ENCODE results near the gene SLC8A2. TPM values are rescaled to one million over a fixed set of nuclear protein-coding genes. Genes with fewer than 3 reads are reported as not detected.

SLC8A2 gene
- total and polyA plus RNA-seq, 2 experiments from 2014 or later = 0.86 to 10.0 TPM

- TF ChIP-seq, protein P1, sequence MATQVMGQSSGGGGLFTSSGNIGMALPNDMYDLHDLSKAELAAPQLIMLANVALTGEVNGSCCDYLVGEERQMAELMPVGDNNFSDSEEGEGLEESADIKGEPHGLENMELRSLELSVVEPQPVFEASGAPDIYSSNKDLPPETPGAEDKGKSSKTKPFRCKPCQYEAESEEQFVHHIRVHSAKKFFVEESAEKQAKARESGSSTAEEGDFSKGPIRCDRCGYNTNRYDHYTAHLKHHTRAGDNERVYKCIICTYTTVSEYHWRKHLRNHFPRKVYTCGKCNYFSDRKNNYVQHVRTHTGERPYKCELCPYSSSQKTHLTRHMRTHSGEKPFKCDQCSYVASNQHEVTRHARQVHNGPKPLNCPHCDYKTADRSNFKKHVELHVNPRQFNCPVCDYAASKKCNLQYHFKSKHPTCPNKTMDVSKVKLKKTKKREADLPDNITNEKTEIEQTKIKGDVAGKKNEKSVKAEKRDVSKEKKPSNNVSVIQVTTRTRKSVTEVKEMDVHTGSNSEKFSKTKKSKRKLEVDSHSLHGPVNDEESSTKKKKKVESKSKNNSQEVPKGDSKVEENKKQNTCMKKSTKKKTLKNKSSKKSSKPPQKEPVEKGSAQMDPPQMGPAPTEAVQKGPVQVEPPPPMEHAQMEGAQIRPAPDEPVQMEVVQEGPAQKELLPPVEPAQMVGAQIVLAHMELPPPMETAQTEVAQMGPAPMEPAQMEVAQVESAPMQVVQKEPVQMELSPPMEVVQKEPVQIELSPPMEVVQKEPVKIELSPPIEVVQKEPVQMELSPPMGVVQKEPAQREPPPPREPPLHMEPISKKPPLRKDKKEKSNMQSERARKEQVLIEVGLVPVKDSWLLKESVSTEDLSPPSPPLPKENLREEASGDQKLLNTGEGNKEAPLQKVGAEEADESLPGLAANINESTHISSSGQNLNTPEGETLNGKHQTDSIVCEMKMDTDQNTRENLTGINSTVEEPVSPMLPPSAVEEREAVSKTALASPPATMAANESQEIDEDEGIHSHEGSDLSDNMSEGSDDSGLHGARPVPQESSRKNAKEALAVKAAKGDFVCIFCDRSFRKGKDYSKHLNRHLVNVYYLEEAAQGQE (IDR thresholded peaks at IDR 0.05; ENCODE audit: unreplicated experiment) = no peak
- TF ChIP-seq NANOG (IDR thresholded peaks at IDR 0.05; ENCODE audit: borderline replicate concordance) = no peak
Measured at GRCh38 chr19:47419030-47419783, 52.5 kb downstream of the SLC8A2 start, which contains the start of gene MEIS3 (continued).

DNA sequence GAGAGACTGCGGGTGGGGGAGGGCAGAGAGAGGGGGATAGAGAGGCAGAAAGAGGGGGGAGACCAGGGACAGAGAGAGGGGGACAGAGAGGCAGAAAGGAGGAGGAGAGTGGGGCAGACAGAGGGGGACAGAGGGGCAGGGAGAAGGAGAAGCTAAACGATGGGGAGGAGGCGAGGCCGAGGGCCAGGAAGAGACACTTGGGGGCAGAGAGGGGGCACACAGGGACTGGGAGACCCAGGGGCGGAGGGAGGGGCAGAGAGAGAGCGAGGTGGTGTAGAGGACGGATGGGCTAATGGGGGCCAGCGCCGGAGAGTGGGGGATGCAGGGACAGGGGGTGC lies 53.0 kb downstream of the SLC8A2 start:
- Histone ChIP-seq H3K4me2 (peak overlapping the region; percentile 100), H4K20me1 (replicated peaks; ENCODE audit: insufficient read depth) (no peaks in the 10 kb centered on the region), H3K4me1 (ENCODE audit: insufficient read depth) (peaks cover 43% of the 10 kb centered on the region), H2AFZ (peak overlapping the region; percentile 80; the same call in 1 of the 2 replicates), H3K27ac (ENCODE audit: low read depth) (no peak overlapping the region), H3K36me3 (ENCODE audit: insufficient read depth) (no peaks in the 10 kb centered on the region), H3K4me3 (peak overlapping the region; percentile 91), H3K9me2 (ENCODE audit: insufficient read depth) (no peaks in the 10 kb centered on the region), H3F3A (replicated peaks; ENCODE audit: low read depth) (peaks cover 17% of the 10 kb centered on the region), H3K27me3 (ENCODE audit: insufficient read depth) (peaks cover 77% of the 10 kb centered on the region), H3K79me2 (replicated peaks; ENCODE audit: insufficient read depth) (0 out of 2 replicates have a peak, but pooled peaks cover 7% of the 10 kb centered on the region)
- Mint-ChIP-seq H3K4me1 (peaks cover 59% of the 10 kb centered on the region), H3K36me3 (ENCODE audit: low read depth) (peaks cover 12% of the 10 kb centered on the region), H3K9me3 (peaks cover 5% of the 10 kb centered on the region), H3K4me3 (peak overlapping the region; percentile 71), H3K27ac (no peak overlapping the region), H3K27me3 (ENCODE audit: insufficient read depth, low read depth, poor library complexity) (peaks cover 75% of the 10 kb centered on the region)
- DNase-seq (ENCODE audit: low spot score) (peak; percentile 67), ATAC-seq (peak; percentile 6)
- no peak for TF ChIP-seq ZNF114 (CRISPR knock-in tag; IDR thresholded peaks at IDR 0.05)
- TF ChIP-seq CREB1 (CRISPR knock-in tag; IDR thresholded peaks at IDR 0.05; ENCODE audit: low read depth) = no peak
- no peak for TF ChIP-seq NANOG (IDR thresholded peaks at IDR 0.05; ENCODE audit: borderline replicate concordance)
- TF ChIP-seq STAT1 (IDR thresholded peaks at IDR 0.05; ENCODE audit: unreplicated experiment) = no peak
- no peak for TF ChIP-seq EZH2phosphoT487 (IDR thresholded peaks at IDR 0.05; ENCODE audit: unreplicated experiment)
- TF ChIP-seq, protein P2, sequence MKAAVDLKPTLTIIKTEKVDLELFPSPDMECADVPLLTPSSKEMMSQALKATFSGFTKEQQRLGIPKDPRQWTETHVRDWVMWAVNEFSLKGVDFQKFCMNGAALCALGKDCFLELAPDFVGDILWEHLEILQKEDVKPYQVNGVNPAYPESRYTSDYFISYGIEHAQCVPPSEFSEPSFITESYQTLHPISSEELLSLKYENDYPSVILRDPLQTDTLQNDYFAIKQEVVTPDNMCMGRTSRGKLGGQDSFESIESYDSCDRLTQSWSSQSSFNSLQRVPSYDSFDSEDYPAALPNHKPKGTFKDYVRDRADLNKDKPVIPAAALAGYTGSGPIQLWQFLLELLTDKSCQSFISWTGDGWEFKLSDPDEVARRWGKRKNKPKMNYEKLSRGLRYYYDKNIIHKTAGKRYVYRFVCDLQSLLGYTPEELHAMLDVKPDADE (IDR thresholded peaks at IDR 0.05) = no peak
